Astrocyte (in vitro differentiated cells and primary cell): ENCODE measurements around the gene MRPS23.
A peak's percentile ranks its signal among the peaks of the same experiment; 100 is the strongest.

Source experiments
- EZH2 ChIP-seq: IDR thresholded peaks from 2 replicates; pipeline ENCODE4 v1.6.1; 2012; ENCODE audit warnings: mild to moderate bottlenecking, low read length, inconsistent platforms; ENCODE audit not compliant: insufficient read depth
- TF ChIP-seq, protein P1 (sequence below): IDR thresholded peaks from 2 replicates; pipeline ENCODE4 v1.5.1; 2011; ENCODE audit warnings: low read depth, mild to moderate bottlenecking, inconsistent platforms, low read length, moderate library complexity; ENCODE audit not compliant: insufficient read depth

- no peak for TF ChIP-seq EZH2
- TF ChIP-seq, protein P1, sequence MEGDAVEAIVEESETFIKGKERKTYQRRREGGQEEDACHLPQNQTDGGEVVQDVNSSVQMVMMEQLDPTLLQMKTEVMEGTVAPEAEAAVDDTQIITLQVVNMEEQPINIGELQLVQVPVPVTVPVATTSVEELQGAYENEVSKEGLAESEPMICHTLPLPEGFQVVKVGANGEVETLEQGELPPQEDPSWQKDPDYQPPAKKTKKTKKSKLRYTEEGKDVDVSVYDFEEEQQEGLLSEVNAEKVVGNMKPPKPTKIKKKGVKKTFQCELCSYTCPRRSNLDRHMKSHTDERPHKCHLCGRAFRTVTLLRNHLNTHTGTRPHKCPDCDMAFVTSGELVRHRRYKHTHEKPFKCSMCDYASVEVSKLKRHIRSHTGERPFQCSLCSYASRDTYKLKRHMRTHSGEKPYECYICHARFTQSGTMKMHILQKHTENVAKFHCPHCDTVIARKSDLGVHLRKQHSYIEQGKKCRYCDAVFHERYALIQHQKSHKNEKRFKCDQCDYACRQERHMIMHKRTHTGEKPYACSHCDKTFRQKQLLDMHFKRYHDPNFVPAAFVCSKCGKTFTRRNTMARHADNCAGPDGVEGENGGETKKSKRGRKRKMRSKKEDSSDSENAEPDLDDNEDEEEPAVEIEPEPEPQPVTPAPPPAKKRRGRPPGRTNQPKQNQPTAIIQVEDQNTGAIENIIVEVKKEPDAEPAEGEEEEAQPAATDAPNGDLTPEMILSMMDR = peak; percentile 34
Observed at GRCh38 chr17:57868007-57868909, 18.4 kb upstream of the MRPS23 start.
